B cell (primary cell): ENCODE data around the gene SPPL2B. TPM values are rescaled to one million over a fixed set of nuclear protein-coding genes. Genes with fewer than 3 reads are reported as not detected.

ENCODE experiments used
- ATAC-seq: fragments of 200-7000 bp; cut with Tn5 transposase; one replicate; pipeline ENCODE4 v1.10.0; 2021; ENCODE audit warnings: low read depth, mild to moderate bottlenecking, moderate number of reproducible peaks, moderate library complexity
- CTCF ChIA-PET: fragments of 350-600 bp; sonication (Branson Sonifier 250); formaldehyde crosslinking; loops from one replicate; lab custom pipeline; 2021; ENCODE audit warnings: antibody characterized with exemption, inconsistent platforms; lab: Charles Lee
- POLR2A ChIA-PET: fragments of 350-600 bp; sonication (Branson Sonifier 250); formaldehyde crosslinking; loops from one replicate; lab custom pipeline; 2021; ENCODE audit warnings: antibody characterized with exemption; lab: Charles Lee
- DNase-seq: peaks from one replicate; pipeline ENCODE4 v3.0.0; 2013
- H2AFZ ChIP-seq: 2 replicates; pipeline ENCODE4 v1.6.1; 2012; ENCODE audit warnings: mild to moderate bottlenecking, low read depth, low read length; ENCODE audit not compliant: insufficient read depth, poor library complexity, severe bottlenecking
- H3K27ac ChIP-seq, 2 donors: 1 replicate in 1 of 2; 2 replicates in 1 of 2; pipeline ENCODE4 v1.5.1; 2012 to 2013; ENCODE audit warnings: low read length in 2 of 2, mild to moderate bottlenecking in 2 of 2, moderate library complexity in 1 of 2
- H3K27me3 ChIP-seq, 4 experiments: fragments of 200-600 bp in 1 of 4; sonication (generic) in 1 of 4; replicated peaks in 1 of 4; 1 replicate in 2 of 4; 2 replicates in 2 of 4; pipeline versions ENCODE4 v1.6.1 to v1.7.0; 2013 to 2016; ENCODE audit warnings: low read length in 3 of 4, mild to moderate bottlenecking in 2 of 4, mixed read lengths in 1 of 4, moderate library complexity in 1 of 4; ENCODE audit not compliant: insufficient read depth in 4 of 4, control insufficient read depth in 3 of 4; ENCODE audit errors: control extremely low read depth in 1 of 4
- H3K36me3 ChIP-seq, 2 experiments: replicated peaks in 1 of 2; 1 replicate in 1 of 2; 2 replicates in 1 of 2; pipeline versions ENCODE4 v1.6.1 to v1.7.1; 2013; ENCODE audit warnings: low read length in 1 of 2; ENCODE audit not compliant: insufficient read depth in 2 of 2, control insufficient read depth in 1 of 2; ENCODE audit errors: control extremely low read depth in 1 of 2, extremely low read depth in 1 of 2
- H3K4me1 ChIP-seq, 2 donors: fragments of 200-600 bp in 1 of 2; sonication (generic) in 1 of 2; 1 replicate in 1 of 2; 2 replicates in 1 of 2; pipeline versions ENCODE4 v1.5.1 to v1.6.1; 2013 to 2017; ENCODE audit warnings: low read length in 2 of 2; ENCODE audit not compliant: control insufficient read depth in 2 of 2, insufficient read depth in 2 of 2
- H3K4me2 ChIP-seq: replicated peaks from 2 replicates; pipeline ENCODE3; 2012; ENCODE audit warnings: mild to moderate bottlenecking, low read depth, low read length; ENCODE audit not compliant: poor library complexity, severe bottlenecking
- H3K4me3 ChIP-seq, 5 experiments: fragments of 200-600 bp in 1 of 5; sonication (generic) in 1 of 5; 1 replicate in 3 of 5; 2 replicates in 2 of 5; pipeline versions ENCODE4 v1.5.1 to v1.7.0; 2011 to 2016; ENCODE audit warnings: low read length in 4 of 5, mild to moderate bottlenecking in 4 of 5, low read depth in 2 of 5, control low read depth in 1 of 5, moderate library complexity in 1 of 5; ENCODE audit not compliant: insufficient read depth in 1 of 5; ENCODE audit errors: control extremely low read depth in 1 of 5, extremely low read depth in 1 of 5
- H3K79me2 ChIP-seq: fragments of 200-600 bp; sonication (generic); one replicate; pipeline ENCODE4 v1.6.0; 2016; ENCODE audit warnings: low read length; ENCODE audit not compliant: control insufficient read depth, insufficient read depth
- H3K9ac ChIP-seq: fragments of 200-600 bp; sonication (generic); 2 replicates; pipeline ENCODE4 v1.6.1; 2017; ENCODE audit warnings: mild to moderate bottlenecking, low read length, moderate library complexity
- H3K9me3 ChIP-seq, 3 donors: one replicate each; pipeline versions ENCODE4 v1.6.1 to v1.7.1; 2013; ENCODE audit warnings: low read length in 2 of 3; ENCODE audit not compliant: control insufficient read depth in 2 of 3, insufficient read depth in 1 of 3; ENCODE audit errors: control extremely low read depth in 1 of 3
- H4K20me1 ChIP-seq: 2 replicates; pipeline ENCODE4 v1.6.0; 2012; ENCODE audit warnings: mild to moderate bottlenecking, low read length; ENCODE audit not compliant: insufficient read depth, control insufficient read depth, poor library complexity, severe bottlenecking
- H3K27ac Mint-ChIP-seq: one replicate; pipeline ENCODE4 v1.8.0; 2021; ENCODE audit warnings: mixed read lengths
- H3K27me3 Mint-ChIP-seq: one replicate; pipeline ENCODE4 v1.8.0; 2021; ENCODE audit warnings: mixed read lengths
- H3K4me1 Mint-ChIP-seq: one replicate; pipeline ENCODE4 v1.8.0; 2021; ENCODE audit warnings: mixed read lengths
- H3K4me3 Mint-ChIP-seq: one replicate; pipeline ENCODE4 v1.8.0; 2021; ENCODE audit warnings: mixed read lengths
- H3K9me3 Mint-ChIP-seq: one replicate; pipeline ENCODE4 v1.8.0; 2022; ENCODE audit warnings: mixed read lengths; ENCODE audit not compliant: insufficient read depth
- CTCF ChIP-seq: fragments of 200-600 bp; IDR thresholded peaks from one replicate; pipeline ENCODE4 v1.8.0; 2022; ENCODE audit warnings: antibody characterized with exemption, mild to moderate bottlenecking
- EZH2 ChIP-seq: IDR thresholded peaks from 2 replicates; pipeline ENCODE4 v1.6.1; 2012; ENCODE audit warnings: borderline replicate concordance, low read depth, mild to moderate bottlenecking, moderate library complexity, low read length; ENCODE audit not compliant: insufficient read depth, poor library complexity, severe bottlenecking
- WGBS: methylation state at CpG from one replicate; pipeline ENCODE4 v1.1.5; 2013; ENCODE audit warnings: missing lambda C conversion rate; ENCODE audit not compliant: insufficient coverage; 5-methylcytosine and 5-hydroxymethylcytosine counted together
- intact Hi-C: fragments of 100-400 bp; cut with micrococcal nuclease; formaldehyde crosslinking; loops from one replicate; pipeline ENCODE4 v1.10.0; 2022
- polyA plus RNA-seq: library from polyadenylated mRNA; depleted of rRNA; stranded (reverse); fragments of >200 nt; gene quantifications from 2 replicates; pipeline ENCODE4 v1.2.3, GENCODE V29; 2012
- total RNA-seq, 2 donors: library from RNA; stranded (reverse); fragments of 120-200 nt in 1 of 2; gene quantifications; 1 replicate in 1 of 2; 2 replicates in 1 of 2; pipeline versions ENCODE4 v1.2.3 to v1.2.4, GENCODE V29; 2013 to 2022

The SPPL2B gene
- total and polyA plus RNA-seq, 2 donors (not counting 1 experiment from before 2014, with no cell fraction given) = 415 to 479 TPM

GRCh38 chr19:2286402-2287140 is 41.9 kb upstream of the SPPL2B start:
- ChIA-PET POLR2A (interaction anchor here (0.6 to 3.4 kb wide), 6 partner anchors 11 to 272 kb away, joined by 3 to 65 read pairs (median 12); no protein-coding TSS in a partner anchor), CTCF (interaction anchor here (1.0 to 3.2 kb wide), 3 partner anchors 8 to 12 kb away, joined by 3 to 30 read pairs (median 26); no protein-coding TSS in a partner anchor)
- Histone ChIP-seq H3K4me2 (no peak overlapping the region), H3K36me3 (no peaks in the 10 kb centered on the region), H3K9me3 (no peaks in the 10 kb centered on the region), H3K79me2 (peaks cover 27% of the 10 kb centered on the region), H2AFZ (no peak overlapping the region), H3K4me1 (peaks cover 37 to 49% of the 10 kb centered on the region in 2 donors), H3K27me3 (no peaks in the 10 kb centered on the region), H3K4me3 (no peak overlapping the region), H3K9ac (no peak overlapping the region), H4K20me1 (peaks cover 11% of the 10 kb centered on the region), H3K27ac (no peak overlapping the region)
- peaks cover 48% of the 10 kb centered on the region for H3K4me1 Mint-ChIP-seq
- H3K27me3 Mint-ChIP-seq = no peaks in the 10 kb centered on the region
- no peaks in the 10 kb centered on the region for H3K9me3 Mint-ChIP-seq
- peak overlapping the region; percentile 53 for H3K27ac Mint-ChIP-seq
- 91% methylated on average over 16 of the region's 20 CpGs for WGBS
- intact Hi-C loops = loop anchor here (5.0 kb wide), 1 partner anchor 34 kb away; no protein-coding TSS in a partner anchor
- TF ChIP-seq EZH2 = no peak
- TF ChIP-seq CTCF = no peak
- H3K4me3 Mint-ChIP-seq = no peak overlapping the region
- no peak for DNase-seq
- ATAC-seq = no peak
